Urinary bladder (tissue), 4 donors: ENCODE data around the gene SPDEF. TPM values are rescaled to one million over a fixed set of nuclear protein-coding genes. Genes with fewer than 3 reads are reported as not detected.
A peak's percentile ranks its signal among the peaks of the same experiment; 100 is the strongest.

Experiments used
- DNase-seq: peaks from one replicate; pipeline ENCODE4 v3.0.0-alpha.2; 2015; ENCODE audit errors: extremely low spot score
- H3K27ac ChIP-seq: one replicate; pipeline ENCODE4 v1.5.1; 2013; ENCODE audit warnings: low read depth, mild to moderate bottlenecking, moderate library complexity
- H3K36me3 ChIP-seq: one replicate; pipeline ENCODE4 v1.6.1; 2013; ENCODE audit warnings: mild to moderate bottlenecking, moderate library complexity; ENCODE audit not compliant: insufficient read depth
- H3K4me1 ChIP-seq: one replicate; pipeline ENCODE4 v1.6.1; 2013; ENCODE audit warnings: mild to moderate bottlenecking, moderate library complexity; ENCODE audit not compliant: insufficient read depth
- H3K4me3 ChIP-seq: one replicate; pipeline ENCODE4 v1.5.1; 2013; ENCODE audit warnings: low read depth, low read length
- WGBS: extraction: QIAGEN DNeasy Blood & Tissue Kit; methylation state at CpG from one replicate; pipeline ENCODE4 v1.1.7; 2013; 5-methylcytosine and 5-hydroxymethylcytosine counted together
- polyA plus RNA-seq: library from polyadenylated mRNA; stranded (reverse); fragments of 200-250 nt; gene quantifications from one replicate; pipeline ENCODE4 v1.2.3, GENCODE V29; 2013
- total RNA-seq: library from RNA; depleted of rRNA; stranded (reverse); fragments of >200 nt; gene quantifications from one replicate; pipeline ENCODE4 v1.2.3, GENCODE V29; 2014
- donor health status: healthy with polysubstance abuse.
- donor health status: healthy.

SPDEF gene
- total and polyA plus RNA-seq, 2 donors, result 0.16 TPM

- no peak overlapping the region for H3K4me3 ChIP-seq
- H3K4me1 ChIP-seq, result no peaks in the 10 kb centered on the region
- 98% methylated on average over 2 of the region's 2 CpGs for WGBS
- H3K27ac ChIP-seq, result no peak overlapping the region
- DNase-seq, result no peak
- H3K36me3 ChIP-seq, result no peaks in the 10 kb centered on the region
These were observed 33.0 kb upstream of the SPDEF start for GRCh38 chr6:34589140-34589539.

DNA sequence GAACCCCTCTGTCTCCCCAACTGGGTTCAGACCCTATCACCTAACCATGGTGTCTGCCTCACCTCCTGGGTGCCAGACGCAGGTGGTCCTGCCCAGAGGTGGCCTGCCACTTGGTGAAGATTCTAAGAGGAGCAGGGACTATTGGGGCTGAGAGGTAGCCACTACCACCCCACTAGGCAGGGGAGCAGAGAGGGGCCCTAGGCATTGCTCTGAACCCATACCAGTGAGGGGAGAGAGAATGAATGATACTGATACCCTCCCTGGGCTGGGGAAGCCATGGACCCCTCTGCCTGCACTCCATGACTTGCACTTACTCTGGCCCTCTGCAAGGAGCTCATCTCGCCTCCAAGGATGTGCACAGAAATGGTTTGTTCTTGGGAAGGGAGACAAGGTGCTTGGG is 31.7 kb upstream of the SPDEF start:
- no peak overlapping the region for H3K4me3 ChIP-seq
- H3K4me1 ChIP-seq, result no peaks in the 10 kb centered on the region
- DNase-seq, result no peak
- WGBS, result 100% methylated on average over 2 of the region's 2 CpGs
- no peak overlapping the region for H3K27ac ChIP-seq
- no peaks in the 10 kb centered on the region for H3K36me3 ChIP-seq

GRCh38 chr6:34587325-34587724 is 31.2 kb upstream of the SPDEF start:
- 93% methylated on average over 2 of the region's 2 CpGs for WGBS
- Histone ChIP-seq H3K4me1 (no peaks in the 10 kb centered on the region), H3K4me3 (no peak overlapping the region), H3K36me3 (no peaks in the 10 kb centered on the region), H3K27ac (no peak overlapping the region)
- DNase-seq, result no peak

GRCh38 chr6:34586327-34587040 is 30.4 kb upstream of the SPDEF start:
- DNase-seq, result no peak
- Histone ChIP-seq H3K27ac (no peak overlapping the region), H3K4me1 (no peaks in the 10 kb centered on the region), H3K4me3 (no peak overlapping the region), H3K36me3 (no peaks in the 10 kb centered on the region)
- WGBS, result 81% methylated on average over 5 of the region's 5 CpGs

GRCh38 chr6:34585512-34586061 is 29.5 kb upstream of the SPDEF start:
- Histone ChIP-seq H3K4me3 (no peak overlapping the region), H3K36me3 (no peaks in the 10 kb centered on the region), H3K27ac (no peak overlapping the region), H3K4me1 (no peaks in the 10 kb centered on the region)
- DNase-seq, result no peak
- WGBS, result 33% methylated on average over 4 of the region's 4 CpGs

- no peak for DNase-seq
These were observed 29.0 kb upstream of the SPDEF start for GRCh38 chr6:34585108-34585507.

DNA sequence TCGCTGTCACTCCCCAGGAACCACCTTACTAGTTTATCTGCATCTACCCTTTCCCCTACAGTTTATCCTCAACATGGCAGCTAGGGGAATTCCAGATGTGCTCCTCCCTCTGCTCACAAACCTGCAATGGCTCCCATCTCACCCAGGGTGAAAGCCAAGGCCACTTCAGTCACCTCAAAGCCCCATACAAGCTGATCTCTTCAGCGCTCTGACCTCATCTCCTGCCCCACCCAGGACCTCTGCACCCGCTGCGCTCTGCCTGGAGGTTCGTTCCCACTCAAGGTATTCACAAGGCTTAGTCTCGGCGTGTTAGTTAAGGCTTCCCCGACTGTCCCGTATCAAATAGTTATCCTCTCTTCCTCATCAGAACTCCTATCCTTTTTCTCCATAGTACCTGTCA is 28.6 kb upstream of the SPDEF start:
- no peak for DNase-seq
- H3K4me3 ChIP-seq, result no peak overlapping the region
- no peaks in the 10 kb centered on the region for H3K36me3 ChIP-seq
- H3K27ac ChIP-seq, result no peak overlapping the region
- no peaks in the 10 kb centered on the region for H3K4me1 ChIP-seq
- WGBS, result 97% methylated on average over 9 of the region's 9 CpGs

More at GRCh38 chr6:34585108-34585507, 29.0 kb upstream of the SPDEF start:
- no peak overlapping the region for H3K4me3 ChIP-seq
- H3K27ac ChIP-seq, result no peak overlapping the region
- H3K36me3 ChIP-seq, result no peaks in the 10 kb centered on the region
- no peaks in the 10 kb centered on the region for H3K4me1 ChIP-seq
- 78% methylated on average over 2 of the region's 2 CpGs for WGBS

GRCh38 chr6:34583861-34584604 is 27.9 kb upstream of the SPDEF start:
- Histone ChIP-seq H3K4me3 (no peak overlapping the region), H3K27ac (no peak overlapping the region), H3K36me3 (no peaks in the 10 kb centered on the region), H3K4me1 (no peaks in the 10 kb centered on the region)
- no peak for DNase-seq
- 74% methylated on average over 5 of the region's 5 CpGs for WGBS

GRCh38 chr6:34583461-34583860 is 27.3 kb upstream of the SPDEF start:
- Histone ChIP-seq H3K27ac (no peak overlapping the region), H3K4me3 (no peak overlapping the region), H3K4me1 (no peaks in the 10 kb centered on the region), H3K36me3 (no peaks in the 10 kb centered on the region)
- no peak for DNase-seq
- WGBS, result 94% methylated on average over 6 of the region's 6 CpGs

DNA sequence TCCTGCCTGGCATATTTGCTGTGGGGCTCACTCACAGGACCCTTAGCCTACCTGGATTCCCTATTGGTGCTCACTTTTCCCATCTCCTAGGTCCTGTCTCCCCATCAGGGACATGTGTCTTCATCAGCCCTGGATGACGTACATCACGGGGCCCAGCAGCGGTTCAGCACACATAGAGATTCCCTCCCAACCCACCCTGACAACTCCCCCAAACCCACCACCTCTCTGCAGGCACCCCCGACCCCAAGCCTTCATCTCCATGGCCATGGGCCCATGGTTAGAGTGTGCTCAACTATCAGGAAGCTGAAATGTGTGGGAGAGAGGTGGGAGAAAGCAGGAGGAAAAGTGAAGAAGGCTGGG is 25.4 kb upstream of the SPDEF start:
- no peak overlapping the region for H3K27ac ChIP-seq
- H3K4me3 ChIP-seq, result no peak overlapping the region
- DNase-seq, result no peak
- 92% methylated on average over 4 of the region's 4 CpGs for WGBS
- H3K36me3 ChIP-seq, result no peaks in the 10 kb centered on the region
- H3K4me1 ChIP-seq, result no peaks in the 10 kb centered on the region

- Histone ChIP-seq H3K4me1 (no peaks in the 10 kb centered on the region), H3K27ac (no peak overlapping the region), H3K36me3 (no peaks in the 10 kb centered on the region), H3K4me3 (no peak overlapping the region)
- WGBS, result 76% methylated on average over 6 of the region's 6 CpGs
- DNase-seq, result peak; percentile 66
These were observed 24.8 kb upstream of the SPDEF start for GRCh38 chr6:34580707-34581560.

DNA sequence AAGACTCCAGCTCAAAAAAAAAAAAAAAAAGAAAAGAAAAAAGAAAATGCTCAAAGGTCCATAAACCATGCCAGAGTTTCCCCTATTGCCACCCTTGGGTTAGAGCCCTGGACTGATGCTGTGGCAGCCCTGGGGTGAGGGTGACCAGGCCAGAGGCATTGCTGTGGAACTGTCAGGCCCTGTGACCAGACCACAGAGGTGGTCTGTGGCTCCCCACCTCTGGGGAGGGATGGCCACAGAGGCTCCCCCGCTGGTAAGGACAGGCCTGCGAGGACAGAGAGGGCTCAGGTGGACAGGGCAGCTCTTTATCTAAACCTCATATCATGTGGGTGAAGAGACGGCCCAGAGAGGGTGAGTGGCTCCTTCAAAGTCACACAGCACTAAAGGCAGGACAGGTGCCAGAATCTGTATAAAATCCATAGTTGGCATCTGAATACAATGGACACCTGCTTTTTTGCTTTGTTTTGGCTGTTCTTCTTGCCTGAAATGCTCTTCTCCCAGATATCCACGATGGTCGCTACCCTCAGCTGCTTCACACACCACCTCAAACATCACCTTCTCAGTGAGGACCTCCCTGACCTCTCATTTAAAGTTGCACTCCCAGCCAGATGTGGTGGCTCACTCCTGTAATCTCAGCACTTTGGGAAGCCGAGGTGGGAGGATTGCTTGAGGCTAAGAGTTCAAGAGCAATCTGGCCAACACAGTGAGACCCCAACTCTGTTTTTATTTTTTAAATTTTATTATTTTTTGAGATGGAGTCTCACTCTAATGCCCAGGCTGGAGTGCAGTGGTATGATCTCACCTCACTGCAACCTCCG is 22.5 kb upstream of the SPDEF start:
- H3K4me1 ChIP-seq, result no peaks in the 10 kb centered on the region
- H3K27ac ChIP-seq, result no peak overlapping the region
- DNase-seq, result no peak
- WGBS, result 91% methylated on average over 7 of the region's 7 CpGs
- H3K4me3 ChIP-seq, result no peak overlapping the region
- H3K36me3 ChIP-seq, result no peaks in the 10 kb centered on the region
